Melanocyte of skin (primary cell): Measurements from ENCODE around the gene GRAMD2A. TPM values are rescaled to one million over a fixed set of nuclear protein-coding genes. Genes with fewer than 3 reads are reported as not detected.

ENCODE experiments used
- total RNA-seq, 2 donors: library from RNA; depleted of rRNA; stranded (reverse); fragments of >200 nt; gene quantifications; 2 replicates each; pipeline ENCODE4 v1.2.3, GENCODE V29; 2012

GRAMD2A gene
- total RNA-seq = not detected

GRCh38 chr15:72197460-72198355 is at the start of gene GRAMD2A:
Gene GRAMD2A (minus strand): TSS chr15:72197787.

DNA sequence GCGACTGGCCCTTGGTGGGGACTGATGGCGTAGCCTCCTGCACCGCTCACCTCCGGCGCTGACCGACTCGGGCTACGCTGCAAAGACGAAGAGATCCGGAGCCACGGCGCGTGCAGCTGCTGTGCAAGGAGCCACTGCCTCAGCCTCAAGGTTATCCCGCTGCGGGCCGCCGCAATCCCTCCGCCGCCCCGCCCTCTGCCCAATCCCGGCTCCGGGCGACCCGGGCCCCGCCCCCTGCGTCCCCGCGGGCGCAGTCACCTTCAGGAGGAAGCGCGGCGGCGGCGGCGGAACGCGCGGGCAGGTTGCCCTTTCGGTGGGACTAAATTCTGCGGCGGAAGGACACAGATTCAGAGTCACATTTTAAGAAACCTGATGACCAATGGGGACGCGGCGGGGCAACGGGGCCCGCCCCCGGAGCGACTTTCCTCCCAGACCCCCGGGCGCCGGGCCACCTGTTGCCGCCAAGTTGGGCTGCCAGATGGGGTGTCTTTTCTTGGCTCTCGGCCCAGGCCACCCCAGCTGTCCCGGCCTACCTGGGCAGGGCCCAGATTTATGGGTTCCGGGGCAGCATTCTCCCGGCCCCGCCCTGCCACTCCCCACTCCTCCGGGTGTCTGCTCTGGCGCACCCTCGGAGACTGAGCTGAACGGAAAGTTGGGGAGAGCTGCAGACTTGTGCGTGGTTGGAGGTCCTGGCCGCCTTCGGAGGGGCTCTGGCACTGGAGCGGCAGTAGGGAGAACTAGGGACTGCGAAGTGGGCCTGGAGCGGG is 33.7 kb upstream of the GRAMD2A start, which contains the start of gene PKM:
PKM (minus strand) TSS at position 125 of the 767 bp plus-strand sequence. CDS start 12,093 bp downstream, outside the sequence.

GRCh38 chr15:72118017-72118978 is 79.3 kb downstream of the GRAMD2A start, which contains the start of the genes MYO9A and SENP8:
Gene MYO9A (minus strand): TSS chr15:72118150. CDS start chr15:72046563, 71,587 bp downstream.
Gene SENP8 (plus strand): TSS chr15:72118403. CDS start chr15:72139624, 21,221 bp downstream.

Other genes starting within 250 kb of the GRAMD2A start
- gene MYO9A, start 79.6 kb downstream of the GRAMD2A start, total RNA-seq = 10 to 100 TPM; 25.6 to 26.2 TPM
- gene SENP8, start 79.4 kb downstream of the GRAMD2A start, total RNA-seq = 1 to 10 TPM; 1.7 TPM
- gene PKM, start 33.4 kb upstream of the GRAMD2A start, total RNA-seq = 1,000 to 10,000 TPM; 1,343 to 1,745 TPM
- gene PARP6, start 74.8 kb upstream of the GRAMD2A start, total RNA-seq = 10 to 100 TPM; 26.0 to 50.2 TPM
- under 1 TPM in 1 of 2 donors, not detected in 1; 0.33 TPM for gene CELF6, start 122.4 kb upstream of the GRAMD2A start, total RNA-seq
- gene HEXA, start 178.2 kb upstream of the GRAMD2A start, total RNA-seq = 100 to 1,000 TPM; 107 to 135 TPM
- gene TMEM202, start 200.5 kb upstream of the GRAMD2A start, total RNA-seq = not detected